Mucosa of gallbladder (tissue), 1 donor: ENCODE measurements around the gene CUL9. TPM values are rescaled to one million over a fixed set of nuclear protein-coding genes. Genes with fewer than 3 reads are reported as not detected.

ENCODE experiments used
- DNase-seq: peaks from one replicate; pipeline ENCODE4 v3.0.0-alpha.2; 2020; ENCODE audit warnings: low spot score
- total RNA-seq: library from RNA; stranded (reverse); gene quantifications from one replicate; pipeline ENCODE4 v1.2.1, GENCODE V29; 2021
- donor health status: DM: no; HTN: no; CAD: no.

The CUL9 gene
- total RNA-seq, 1 donor from 2014 or later, result 50.0 TPM

GRCh38 chr6:43256670-43257366, 74.8 kb downstream of the CUL9 start:
- DNase-seq, result no peak

- DNase-seq, result no peak
These were observed 75.6 kb downstream of the CUL9 start for GRCh38 chr6:43257367-43258145.

- no peak for DNase-seq
These were observed 76.2 kb downstream of the CUL9 start for GRCh38 chr6:43258180-43258579.

GRCh38 chr6:43258807-43259686, 77.1 kb downstream of the CUL9 start:
- DNase-seq, result no peak

GRCh38 chr6:43260791-43261190, 78.8 kb downstream of the CUL9 start:
- no peak for DNase-seq

- DNase-seq, result no peak
These were observed 79.2 kb downstream of the CUL9 start for GRCh38 chr6:43261198-43261597.

GRCh38 chr6:43262000-43262779, 80.2 kb downstream of the CUL9 start:
- no peak for DNase-seq

GRCh38 chr6:43262780-43263313, 80.9 kb downstream of the CUL9 start:
- no peak for DNase-seq

GRCh38 chr6:43263314-43264178, 81.5 kb downstream of the CUL9 start:
- peak; percentile 79 for DNase-seq

GRCh38 chr6:43264599-43265145, 82.7 kb downstream of the CUL9 start:
- DNase-seq, result no peak

GRCh38 chr6:43265564-43265963, 83.6 kb downstream of the CUL9 start:
- no peak for DNase-seq

- DNase-seq, result peak; percentile 81
These were observed 85.8 kb downstream of the CUL9 start for GRCh38 chr6:43267619-43268354.

- no peak for DNase-seq
These were observed 86.3 kb downstream of the CUL9 start for GRCh38 chr6:43268355-43268700.

- DNase-seq, result no peak
These were observed 86.8 kb downstream of the CUL9 start for GRCh38 chr6:43268782-43269272.

- no peak for DNase-seq
These were observed 87.4 kb downstream of the CUL9 start for GRCh38 chr6:43269273-43270007.

- no peak for DNase-seq
These were observed 89.3 kb downstream of the CUL9 start for GRCh38 chr6:43271103-43271815.

- DNase-seq, result no peak
These were observed 89.9 kb downstream of the CUL9 start for GRCh38 chr6:43271944-43272343.

GRCh38 chr6:43273707-43274106, 91.7 kb downstream of the CUL9 start:
- no peak for DNase-seq
